Mesenchymal stem cell (in vitro differentiated cells and primary cell): Measurements from ENCODE around the gene SPATA3.

ENCODE experiments used
- DNase-seq: peaks from one replicate; pipeline ENCODE4 v3.0.0-alpha.2; 2013
- H2AFZ ChIP-seq: one replicate; pipeline ENCODE4 v1.6.1; 2013; ENCODE audit warnings: low read depth, mild to moderate bottlenecking, control low read depth, inconsistent platforms, low read length, moderate library complexity
- H2AK5ac ChIP-seq: 2 replicates; pipeline ENCODE4 v1.6.1; 2013; ENCODE audit warnings: low read length, moderate library complexity, mild to moderate bottlenecking, inconsistent platforms; ENCODE audit not compliant: severe bottlenecking
- H2BK120ac ChIP-seq: one replicate; pipeline ENCODE4 v1.6.1; 2013; ENCODE audit warnings: low read depth, mild to moderate bottlenecking, inconsistent platforms, low read length, moderate library complexity
- H2BK12ac ChIP-seq, 2 experiments: one replicate each; pipeline ENCODE4 v1.6.1; 2013; ENCODE audit warnings: inconsistent platforms in 2 of 2, low read length in 2 of 2, mild to moderate bottlenecking in 2 of 2, moderate library complexity in 2 of 2, control low read depth in 1 of 2
- H2BK15ac ChIP-seq: one replicate; pipeline ENCODE4 v1.6.1; 2013; ENCODE audit warnings: mild to moderate bottlenecking, low read depth, inconsistent platforms; ENCODE audit not compliant: poor library complexity, severe bottlenecking
- H2BK5ac ChIP-seq: 2 replicates; pipeline ENCODE4 v1.6.1; 2013; ENCODE audit warnings: low read depth, mild to moderate bottlenecking, low read length, control low read depth, inconsistent platforms; ENCODE audit not compliant: poor library complexity, severe bottlenecking
- H3K14ac ChIP-seq, 2 experiments: one replicate each; pipeline ENCODE4 v1.6.1; 2013; ENCODE audit warnings: inconsistent platforms in 2 of 2, low read length in 2 of 2, control low read depth in 1 of 2, mild to moderate bottlenecking in 1 of 2, moderate library complexity in 1 of 2
- H3K18ac ChIP-seq, 2 experiments: one replicate each; pipeline ENCODE4 v1.6.1; 2013; ENCODE audit warnings: inconsistent platforms in 2 of 2, low read length in 2 of 2, control low read depth in 1 of 2, low read depth in 1 of 2, mild to moderate bottlenecking in 1 of 2
- H3K23ac ChIP-seq, 2 experiments: one replicate each; pipeline ENCODE4 v1.6.1; 2013; ENCODE audit warnings: inconsistent platforms in 2 of 2, low read length in 2 of 2, mild to moderate bottlenecking in 2 of 2, moderate library complexity in 2 of 2, control low read depth in 1 of 2
- H3K27ac ChIP-seq: 2 replicates; pipeline ENCODE4 v1.5.1; 2013; ENCODE audit warnings: mild to moderate bottlenecking, moderate library complexity, low read length, control low read depth, inconsistent platforms; ENCODE audit not compliant: poor library complexity, severe bottlenecking
- H3K27me3 ChIP-seq, 2 experiments: 2 replicates each; pipeline versions ENCODE4 v1.6.1 to v1.7.0; 2013; ENCODE audit warnings: low read length in 2 of 2, mild to moderate bottlenecking in 2 of 2, moderate library complexity in 2 of 2, control low read depth in 1 of 2, inconsistent platforms in 1 of 2; ENCODE audit not compliant: control insufficient read depth in 1 of 2, insufficient read depth in 1 of 2
- H3K36me3 ChIP-seq, 2 experiments: 2 replicates each; pipeline versions ENCODE4 v1.6.1 to v1.7.0; 2013; ENCODE audit warnings: low read length in 2 of 2, control low read depth in 1 of 2, inconsistent platforms in 1 of 2, low read depth in 1 of 2, mild to moderate bottlenecking in 1 of 2; ENCODE audit not compliant: insufficient read depth in 2 of 2, control insufficient read depth in 1 of 2
- H3K4ac ChIP-seq, 2 experiments: one replicate each; pipeline ENCODE4 v1.6.1; 2013; ENCODE audit warnings: inconsistent platforms in 2 of 2, low read length in 2 of 2, mild to moderate bottlenecking in 2 of 2, moderate library complexity in 2 of 2, control low read depth in 1 of 2, low read depth in 1 of 2
- H3K4me1 ChIP-seq: 2 replicates; pipeline ENCODE4 v1.6.1; 2013; ENCODE audit warnings: low read depth, low read length, control low read depth; ENCODE audit not compliant: control insufficient read depth, insufficient read depth
- H3K4me2 ChIP-seq: 2 replicates; pipeline ENCODE4 v1.6.1; 2013; ENCODE audit warnings: low read length, mild to moderate bottlenecking, inconsistent platforms; ENCODE audit not compliant: poor library complexity, severe bottlenecking
- H3K4me3 ChIP-seq, 2 experiments: 2 replicates each; pipeline versions ENCODE4 v1.5.1 to v1.7.0; 2013; ENCODE audit warnings: low read length in 2 of 2, mild to moderate bottlenecking in 2 of 2, control low read depth in 1 of 2, low read depth in 1 of 2; ENCODE audit not compliant: insufficient read depth in 1 of 2
- H3K79me1 ChIP-seq: replicated peaks from 2 replicates; pipeline ENCODE4 v1.6.1; 2013; ENCODE audit warnings: mild to moderate bottlenecking, control low read depth, low read length, inconsistent platforms; ENCODE audit not compliant: poor library complexity, severe bottlenecking
- H3K9ac ChIP-seq: 2 replicates; pipeline ENCODE4 v1.7.0; 2013; ENCODE audit warnings: mild to moderate bottlenecking, low read length, moderate library complexity
- H3K9me3 ChIP-seq: 2 replicates; pipeline ENCODE4 v1.7.0; 2013; ENCODE audit warnings: mild to moderate bottlenecking, low read length; ENCODE audit not compliant: control insufficient read depth
- H4K8ac ChIP-seq: one replicate; pipeline ENCODE4 v1.6.1; 2013; ENCODE audit warnings: inconsistent platforms, mild to moderate bottlenecking, low read length, moderate library complexity
- H4K91ac ChIP-seq: one replicate; pipeline ENCODE4 v1.6.1; 2013; ENCODE audit warnings: mild to moderate bottlenecking, low read length, inconsistent platforms
- WGBS: methylation state at CpG from one replicate; pipeline ENCODE4 v1.1.7; 2013; ENCODE audit warnings: mixed read lengths; 5-methylcytosine and 5-hydroxymethylcytosine counted together

Gene SPATA3

DNA sequence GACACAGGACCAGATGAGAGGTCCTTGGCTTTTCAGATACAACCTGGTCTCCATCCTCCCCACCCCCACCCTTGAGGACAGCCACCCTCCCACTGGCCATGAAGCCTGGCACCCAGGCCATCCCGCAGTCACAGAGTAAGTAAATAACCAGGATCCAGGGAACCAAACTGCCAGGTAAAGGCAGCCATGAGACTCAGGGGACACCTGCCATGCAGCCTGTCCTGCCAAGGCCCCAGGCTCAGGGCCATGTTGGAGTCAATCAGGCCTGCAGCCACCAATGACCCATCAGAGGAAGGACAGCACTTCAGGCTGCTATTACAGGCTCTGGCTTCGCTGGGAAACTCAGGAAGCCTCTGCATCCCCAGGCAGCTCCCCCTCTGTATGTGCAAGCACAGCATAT is 15.6 kb downstream of the SPATA3 start:
- Histone ChIP-seq H3K27me3 (peaks cover 76 to 87% of the 10 kb centered on the region in 2 experiments), H2BK120ac (no peak overlapping the region), H3K36me3 (no peaks in the 10 kb centered on the region), H3K4me1 (no peaks in the 10 kb centered on the region), H3K79me1 (no peaks in the 10 kb centered on the region), H2AK5ac (no peak overlapping the region), H3K4ac (no peak overlapping the region), H3K9me3 (no peaks in the 10 kb centered on the region), H4K8ac (no peak overlapping the region), H2AFZ (no peak overlapping the region), H4K91ac (no peak overlapping the region), H3K18ac (no peak overlapping the region), H2BK15ac (no peak overlapping the region), H3K4me2 (no peak overlapping the region), H3K27ac (no peak overlapping the region), H3K9ac (no peak overlapping the region), H2BK5ac (no peak overlapping the region), H2BK12ac (no peak overlapping the region), H3K14ac (no peak overlapping the region), H3K23ac (no peak overlapping the region), H3K4me3 (no peak overlapping the region)
- WGBS: 46% methylated on average over 2 of the region's 2 CpGs
- no peak for DNase-seq

- DNase-seq: no peak
- Histone ChIP-seq H3K23ac (no peak overlapping the region), H2BK12ac (no peak overlapping the region), H4K91ac (no peak overlapping the region), H2BK5ac (no peak overlapping the region), H2AK5ac (no peak overlapping the region), H2BK15ac (no peak overlapping the region), H3K18ac (no peak overlapping the region), H3K4ac (no peak overlapping the region), H4K8ac (no peak overlapping the region), H3K4me2 (no peak overlapping the region), H2AFZ (no peak overlapping the region), H3K27me3 (peaks cover 84 to 85% of the 10 kb centered on the region in 2 experiments), H3K4me1 (no peaks in the 10 kb centered on the region), H3K27ac (no peak overlapping the region), H3K79me1 (no peaks in the 10 kb centered on the region), H3K14ac (no peak overlapping the region), H3K9me3 (no peaks in the 10 kb centered on the region), H3K4me3 (no peak overlapping the region), H2BK120ac (no peak overlapping the region), H3K9ac (no peak overlapping the region), H3K36me3 (no peaks in the 10 kb centered on the region)
- 93% methylated on average over 1 of the region's 3 CpGs for WGBS
Measured at GRCh38 chr2:231012463-231012862, 16.5 kb downstream of the SPATA3 start.

GRCh38 chr2:231013820-231014219 is 17.9 kb downstream of the SPATA3 start:
- no peak for DNase-seq
- Histone ChIP-seq H2BK120ac (no peak overlapping the region), H3K79me1 (no peaks in the 10 kb centered on the region), H2BK5ac (no peak overlapping the region), H3K4me2 (no peak overlapping the region), H3K4me1 (no peaks in the 10 kb centered on the region), H3K27ac (no peak overlapping the region), H3K4ac (peak overlapping the region in 1 of 2 experiments; percentile 20), H3K27me3 (peaks cover 79 to 80% of the 10 kb centered on the region in 2 experiments), H3K14ac (no peak overlapping the region), H3K4me3 (no peak overlapping the region), H2BK15ac (no peak overlapping the region), H3K23ac (no peak overlapping the region), H4K8ac (no peak overlapping the region), H2AK5ac (no peak overlapping the region), H3K36me3 (no peaks in the 10 kb centered on the region), H2BK12ac (no peak overlapping the region), H3K9me3 (no peaks in the 10 kb centered on the region), H3K18ac (no peak overlapping the region), H4K91ac (no peak overlapping the region), H2AFZ (no peak overlapping the region), H3K9ac (no peak overlapping the region)
- 0% methylated on average over 1 of the region's 3 CpGs for WGBS

DNA sequence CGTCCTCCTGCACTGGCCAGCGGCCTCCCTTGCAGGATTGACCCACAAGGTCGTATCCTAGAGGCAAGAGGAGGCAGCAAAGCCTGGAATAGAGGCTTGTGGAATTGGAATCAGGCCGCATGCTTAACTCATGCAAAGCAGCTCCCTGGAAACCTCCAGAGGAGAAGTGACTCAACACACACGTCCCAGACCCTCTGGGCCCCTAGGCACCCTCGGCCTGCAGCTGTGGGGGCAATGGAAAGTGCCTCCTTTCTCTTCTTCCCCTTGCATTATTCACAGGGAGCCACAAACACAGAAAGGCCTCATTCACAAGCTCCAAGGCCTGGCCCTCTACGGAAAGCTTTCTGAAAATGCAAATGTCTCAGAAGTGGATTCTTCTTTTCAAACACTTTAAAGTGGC is 19.6 kb downstream of the SPATA3 start:
- Histone ChIP-seq H3K27me3 (peaks cover 63 to 66% of the 10 kb centered on the region in 2 experiments), H3K36me3 (no peaks in the 10 kb centered on the region), H3K4me1 (no peaks in the 10 kb centered on the region), H4K8ac (no peak overlapping the region), H3K14ac (no peak overlapping the region), H2AFZ (no peak overlapping the region), H3K9ac (no peak overlapping the region), H3K27ac (no peak overlapping the region), H3K4ac (no peak overlapping the region), H3K23ac (no peak overlapping the region), H3K18ac (no peak overlapping the region), H2BK12ac (no peak overlapping the region), H2BK120ac (no peak overlapping the region), H2BK15ac (no peak overlapping the region), H4K91ac (no peak overlapping the region), H2AK5ac (no peak overlapping the region), H2BK5ac (no peak overlapping the region), H3K79me1 (no peaks in the 10 kb centered on the region), H3K4me2 (no peak overlapping the region), H3K4me3 (no peak overlapping the region), H3K9me3 (no peaks in the 10 kb centered on the region)
- DNase-seq: no peak
- WGBS: 48% methylated on average over 7 of the region's 7 CpGs
